NT2/D1 (cell line): ENCODE data around the gene NSF.

ENCODE experiments used
- YY1 ChIP-seq: IDR thresholded peaks from 2 replicates; pipeline ENCODE4 v1.6.1; 2011; ENCODE audit not compliant: insufficient read length, insufficient read depth
- ZNF274 ChIP-seq: IDR thresholded peaks from 2 replicates; pipeline ENCODE4 v1.6.1; 2011; ENCODE audit warnings: mild to moderate bottlenecking, low read depth, low read length

- no peak for TF ChIP-seq YY1
- no peak for TF ChIP-seq ZNF274
These were observed 149.5 kb downstream of the NSF start for GRCh38 chr17:46739982-46740381.
